Right lobe of liver (tissue), 6 donors: ENCODE results near the gene WEE1. TPM values are rescaled to one million over a fixed set of nuclear protein-coding genes. Genes with fewer than 3 reads are reported as not detected.
"Not testable (repeated sequence)": the region's sequence is repeated elsewhere in the genome, so short reads cannot be mapped to it uniquely, and the experiment has no call there.

Experiments
- ATAC-seq, 4 donors: fragments of 200-7000 bp; cut with Tn5 transposase; one replicate each; pipeline ENCODE4 v1.9.1; 2020; ENCODE audit warnings: mild to moderate bottlenecking in 4 of 4, moderate library complexity in 4 of 4
- DNase-seq, 3 donors: peaks; one replicate each; pipeline ENCODE4 v3.0.0-alpha.2; 2020
- H3K27ac ChIP-seq, 3 donors: fragments of 200-600 bp; one replicate each; pipeline ENCODE4 v1.8.0; 2022
- H3K27me3 ChIP-seq, 2 donors: fragments of 200-600 bp; one replicate each; pipeline ENCODE4 v1.8.0; 2022
- H3K36me3 ChIP-seq, 4 donors: fragments of 200-600 bp; sonication (generic) in 1 of 4; one replicate each; pipeline versions ENCODE4 v1.5.1 to v1.8.0; 2017 to 2022; ENCODE audit warnings: control low read depth in 1 of 4
- H3K4me1 ChIP-seq, 4 donors: fragments of 200-600 bp; sonication (generic) in 1 of 4; one replicate each; pipeline versions ENCODE4 v1.5.1 to v1.8.0; 2017 to 2022; ENCODE audit warnings: control low read depth in 1 of 4
- H3K4me3 ChIP-seq, 3 donors: fragments of 200-600 bp; one replicate each; pipeline ENCODE4 v1.8.0; 2022
- H3K9me3 ChIP-seq, 4 donors: fragments of 200-600 bp; sonication (generic) in 1 of 4; one replicate each; pipeline versions ENCODE4 v1.5.1 to v1.8.0; 2017 to 2022; ENCODE audit warnings: control low read depth in 1 of 4
- CTCF ChIP-seq, 4 donors: fragments of 200-600 bp in 3 of 4; fragments of 450-650 bp in 1 of 4; IDR thresholded peaks; one replicate each; pipeline versions ENCODE4 v1.5.1 to v1.8.0; 2016 to 2022; ENCODE audit warnings: antibody characterized with exemption in 4 of 4, mild to moderate bottlenecking in 2 of 4
- POLR2A ChIP-seq: fragments of 450-650 bp; IDR thresholded peaks from one replicate; pipeline ENCODE4 v1.6.1; 2017; ENCODE audit warnings: antibody characterized with exemption, mild to moderate bottlenecking
- WGBS: methylation state at CpG from one replicate; pipeline ENCODE4 v1.1.6; 2018; ENCODE audit warnings: low coverage, low lambda C conversion rate; ENCODE audit not compliant: insufficient coverage; ENCODE audit errors: missing lambda C conversion rate; 5-methylcytosine and 5-hydroxymethylcytosine counted together
- intact Hi-C, 2 donors: fragments of 100-400 bp; cut with DNase I; formaldehyde crosslinking; loops; one replicate each; pipeline versions ENCODE4 v1.11.2 to v1.14.1; 2022
- total RNA-seq, 6 experiments: library from RNA; depleted of rRNA in 2 of 6; stranded (reverse); fragments of >200 nt in 2 of 6; fragmentation: NEBNext Ultra II Directional in 3 of 6; extraction: Animal tissue kit (Norgen Biotek cat#: 25700) in 3 of 6; gene quantifications; one replicate each; pipeline versions ENCODE4 v1.1.0 to v1.2.4, GENCODE V29; 2016 to 2023
- donor health status: DM: no; HTN: yes; CAD: no.
- donor health status: DM: no; HTN: no; CAD: no.
- donor health status: DM: no; HTN: no; CAD: no.
- donor health status: DM: no; HTN: yes; CAD: no.
- donor health status: DM: no; HTN: yes; CAD: no.

The WEE1 gene
- total RNA-seq, 6 experiments from 2014 or later = 11.1 to 34.0 (median 19.5) TPM

GRCh38 chr11:9616042-9616675 is 42.7 kb downstream of the WEE1 start:
- no peaks in the 10 kb centered on the region for H3K27me3 ChIP-seq
- DNase-seq = no peak
- H3K4me3 ChIP-seq = no peak overlapping the region
- TF ChIP-seq POLR2A = no peak
- TF ChIP-seq CTCF (IDR thresholded peaks at IDR 0.05) = no peak
- ATAC-seq = no peak
- H3K36me3 ChIP-seq = no peaks in the 10 kb centered on the region
- 30% methylated on average over 2 of the region's 2 CpGs for WGBS
- intact Hi-C loops = no loop called here
- no peak overlapping the region for H3K27ac ChIP-seq
- H3K4me1 ChIP-seq = peaks cover 0 to 5% (median 2%) of the 10 kb centered on the region in 4 donors
- no peaks in the 10 kb centered on the region for H3K9me3 ChIP-seq

GRCh38 chr11:9616858-9617257 is 43.4 kb downstream of the WEE1 start:
- peaks cover 0 to 5% (median 2%) of the 10 kb centered on the region in 4 donors for H3K4me1 ChIP-seq
- intact Hi-C loops = no loop called here
- 88% methylated on average over 4 of the region's 4 CpGs for WGBS
- H3K9me3 ChIP-seq = no peaks in the 10 kb centered on the region
- no peak for TF ChIP-seq POLR2A
- TF ChIP-seq CTCF (IDR thresholded peaks at IDR 0.05) = no peak
- no peak overlapping the region for H3K4me3 ChIP-seq
- DNase-seq = no peak
- H3K27me3 ChIP-seq = no peaks in the 10 kb centered on the region
- ATAC-seq = no peak
- H3K36me3 ChIP-seq = no peaks in the 10 kb centered on the region
- no peak overlapping the region for H3K27ac ChIP-seq

GRCh38 chr11:9617940-9618339 is 44.5 kb downstream of the WEE1 start:
- intact Hi-C loops = no loop called here
- no peak overlapping the region for H3K4me3 ChIP-seq
- WGBS = 82% methylated on average over 5 of the region's 5 CpGs
- no peaks in the 10 kb centered on the region for H3K9me3 ChIP-seq
- H3K4me1 ChIP-seq = peaks cover 0 to 5% (median under 1%) of the 10 kb centered on the region in 4 donors
- H3K27me3 ChIP-seq = no peaks in the 10 kb centered on the region
- ATAC-seq (no peak), DNase-seq (no peak)
- no peaks in the 10 kb centered on the region for H3K36me3 ChIP-seq
- H3K27ac ChIP-seq = no peak overlapping the region
- TF ChIP-seq CTCF (IDR thresholded peaks at IDR 0.05) = no peak
- TF ChIP-seq POLR2A = no peak

GRCh38 chr11:9619004-9619403 is 45.5 kb downstream of the WEE1 start:
- Histone ChIP-seq H3K27me3 (no peaks in the 10 kb centered on the region), H3K9me3 (no peaks in the 10 kb centered on the region), H3K27ac (no peak overlapping the region), H3K36me3 (no peaks in the 10 kb centered on the region), H3K4me3 (no peak overlapping the region), H3K4me1 (peaks cover 0 to 5% (median 0%) of the 10 kb centered on the region in 4 donors)
- intact Hi-C loops = no loop called here
- DNase-seq (no peak), ATAC-seq (no peak)
- TF ChIP-seq CTCF (IDR thresholded peaks at IDR 0.05) = no peak
- no peak for TF ChIP-seq POLR2A
- WGBS = 89% methylated on average over 1 of the region's 1 CpG

- H3K27ac ChIP-seq = no peak overlapping the region
- intact Hi-C loops = no loop called here
- H3K36me3 ChIP-seq = no peaks in the 10 kb centered on the region
- no peaks in the 10 kb centered on the region for H3K27me3 ChIP-seq
- no peaks in the 10 kb centered on the region for H3K4me1 ChIP-seq
- no peak for DNase-seq
- no peaks in the 10 kb centered on the region for H3K9me3 ChIP-seq
- no peak for TF ChIP-seq CTCF (IDR thresholded peaks at IDR 0.05)
- no peak for TF ChIP-seq POLR2A
- ATAC-seq = no peak
- H3K4me3 ChIP-seq = no peak overlapping the region
Measured at GRCh38 chr11:9619971-9620370, 46.5 kb downstream of the WEE1 start.

GRCh38 chr11:9622353-9622752 is 48.9 kb downstream of the WEE1 start:
- H3K4me1 ChIP-seq, H3K4me3 ChIP-seq, H3K36me3 ChIP-seq, H3K27ac ChIP-seq, H3K27me3 ChIP-seq, ATAC-seq, H3K9me3 ChIP-seq, intact Hi-C loops, DNase-seq: not testable (repeated sequence)
- WGBS = 100% methylated on average over 1 of the region's 7 CpGs

GRCh38 chr11:9623053-9623452 is 49.6 kb downstream of the WEE1 start:
- H3K27me3 ChIP-seq, H3K4me3 ChIP-seq, intact Hi-C loops, H3K27ac ChIP-seq, ATAC-seq, H3K9me3 ChIP-seq, H3K4me1 ChIP-seq, H3K36me3 ChIP-seq, DNase-seq: not testable (repeated sequence)
- no CpG with 5 or more reads among the region's 23 CpGs for WGBS
